MCF 10A (cell line): Measurements from ENCODE around the gene PCGF1. TPM values are rescaled to one million over a fixed set of nuclear protein-coding genes. Genes with fewer than 3 reads are reported as not detected.

ENCODE experiments used
- BruUV-seq: library from RNA; stranded (reverse); fragments of 400-500 nt; replicated peaks from 2 replicates; lab custom pipeline; 2021; lab: Mats Ljungman, UMichigan
- CTCF ChIA-PET: fragments of 300-600 bp; sonication (Branson Sonifier 250); formaldehyde crosslinking; extraction: SDS; loops from one replicate; lab custom pipeline; 2021; ENCODE audit warnings: antibody characterized with exemption, inconsistent platforms; lab: Yijun Ruan, JAX
- POLR2A ChIA-PET: fragments of 300-600, 350-650 bp; sonication (Branson Sonifier 250); formaldehyde crosslinking; extraction: SDS; loops from one replicate; lab custom pipeline; 2020; ENCODE audit warnings: antibody characterized with exemption, inconsistent platforms; lab: Yijun Ruan, JAX
- DNase-seq: peaks from one replicate; pipeline ENCODE4 v3.0.0-alpha.2; 2018; ENCODE audit not compliant: unreplicated experiment
- H3K27ac Mint-ChIP-seq: one replicate; pipeline ENCODE4 v1.8.0; 2022; ENCODE audit warnings: mild to moderate bottlenecking, low read depth, mixed read lengths; ENCODE audit not compliant: unreplicated experiment
- H3K27me3 Mint-ChIP-seq: one replicate; pipeline ENCODE4 v1.8.0; 2022; ENCODE audit warnings: mixed read lengths; ENCODE audit not compliant: insufficient read depth, unreplicated experiment
- H3K36me3 Mint-ChIP-seq: one replicate; pipeline ENCODE4 v1.8.0; 2022; ENCODE audit warnings: mild to moderate bottlenecking, moderate library complexity, mixed read lengths; ENCODE audit not compliant: insufficient read depth, unreplicated experiment
- H3K4me1 Mint-ChIP-seq: one replicate; pipeline ENCODE4 v1.8.0; 2022; ENCODE audit warnings: mixed read lengths; ENCODE audit not compliant: insufficient read depth, unreplicated experiment
- H3K4me3 Mint-ChIP-seq: one replicate; pipeline ENCODE4 v1.8.0; 2022; ENCODE audit warnings: mild to moderate bottlenecking, moderate library complexity, mixed read lengths; ENCODE audit not compliant: unreplicated experiment
- H3K9me3 Mint-ChIP-seq: one replicate; pipeline ENCODE4 v1.8.0; 2022; ENCODE audit warnings: mixed read lengths; ENCODE audit not compliant: unreplicated experiment
- CTCF ChIP-seq: fragments of 200-600 bp; IDR thresholded peaks from one replicate; pipeline ENCODE4 v1.8.0; 2022; ENCODE audit warnings: antibody characterized with exemption, mild to moderate bottlenecking; ENCODE audit not compliant: unreplicated experiment
- intact Hi-C: fragments of 100-400 bp; cut with micrococcal nuclease; formaldehyde crosslinking; loops from 2 replicates; pipeline ENCODE4 v1.14.1; 2022
- total RNA-seq: library from RNA; stranded (reverse); gene quantifications from 2 replicates; pipeline ENCODE4 v1.2.3, GENCODE V29; 2022

Gene PCGF1
- total RNA-seq, 1 experiment from 2014 or later, result 41.6 TPM

GRCh38 chr2:74524955-74525716 lies 17.6 kb upstream of the PCGF1 start:
- H3K4me1 Mint-ChIP-seq, result peaks cover 26% of the 10 kb centered on the region
- H3K36me3 Mint-ChIP-seq, result peaks cover 38% of the 10 kb centered on the region
- BruUV-seq, result no TSS peak
- no peaks in the 10 kb centered on the region for H3K27me3 Mint-ChIP-seq
- no peak for DNase-seq
- CTCF ChIA-PET, result interaction anchor here (0.6 kb wide), 1 partner anchor 42 kb away, joined by 3 read pairs; the partner anchor contains the start of genes CCDC142 and TTC31
- H3K4me3 Mint-ChIP-seq, result no peak overlapping the region
- peak overlapping the region; percentile 91 for H3K27ac Mint-ChIP-seq
- POLR2A ChIA-PET, result interaction anchor here (0.7 to 8.1 kb wide), 4 partner anchors 18 to 42 kb away, joined by 3 to 135 read pairs (median 3); partner anchors contain the start of genes CCDC142, PCGF1 and TTC31
- intact Hi-C loops, result no loop called here
- no peak for TF ChIP-seq CTCF
- no peaks in the 10 kb centered on the region for H3K9me3 Mint-ChIP-seq

GRCh38 chr2:74524005-74524404 lies 16.5 kb upstream of the PCGF1 start:
- peaks cover 26% of the 10 kb centered on the region for H3K4me1 Mint-ChIP-seq
- intact Hi-C loops, result no loop called here
- H3K27ac Mint-ChIP-seq, result no peak overlapping the region
- H3K4me3 Mint-ChIP-seq, result no peak overlapping the region
- DNase-seq, result no peak
- no peak for TF ChIP-seq CTCF
- POLR2A ChIA-PET, result interaction anchor here (1.1 kb wide), 1 partner anchor 17 kb away, joined by 3 read pairs; no protein-coding TSS in a partner anchor
- H3K27me3 Mint-ChIP-seq, result peaks cover 5% of the 10 kb centered on the region
- CTCF ChIA-PET, result interaction anchor here (0.5 kb wide), 1 partner anchor 84 kb away, joined by 3 read pairs; no protein-coding TSS in a partner anchor
- peaks cover 34% of the 10 kb centered on the region for H3K36me3 Mint-ChIP-seq
- H3K9me3 Mint-ChIP-seq, result no peaks in the 10 kb centered on the region
- BruUV-seq, result no TSS peak

- no TSS peak for BruUV-seq
- intact Hi-C loops, result no loop called here
- no peak overlapping the region for H3K27ac Mint-ChIP-seq
- POLR2A ChIA-PET, result interaction anchor here (1.0 to 1.5 kb wide), 2 partner anchors 10 to 22 kb away, joined by 3 to 4 read pairs; no protein-coding TSS in a partner anchor
- CTCF ChIA-PET, result interaction anchor here (1.5 kb wide), 1 partner anchor 23 kb away, joined by 4 read pairs; no protein-coding TSS in a partner anchor
- peaks cover 15% of the 10 kb centered on the region for H3K4me1 Mint-ChIP-seq
- peaks cover 11% of the 10 kb centered on the region for H3K27me3 Mint-ChIP-seq
- no peak for DNase-seq
- no peaks in the 10 kb centered on the region for H3K9me3 Mint-ChIP-seq
- TF ChIP-seq CTCF, result no peak
- H3K4me3 Mint-ChIP-seq, result no peak overlapping the region
- peaks cover 32% of the 10 kb centered on the region for H3K36me3 Mint-ChIP-seq
Observed at GRCh38 chr2:74522516-74522915, 15.0 kb upstream of the PCGF1 start.

- H3K4me1 Mint-ChIP-seq, result no peaks in the 10 kb centered on the region
- CTCF ChIA-PET, result no interaction called here
- no peak for DNase-seq
- no peaks in the 10 kb centered on the region for H3K9me3 Mint-ChIP-seq
- no TSS peak for BruUV-seq
- TF ChIP-seq CTCF, result no peak
- intact Hi-C loops, result no loop called here
- POLR2A ChIA-PET, result interaction anchor here (1.4 kb wide), 1 partner anchor 9 kb away, joined by 4 read pairs; the partner anchor contains the start of gene PCGF1
- no peak overlapping the region for H3K27ac Mint-ChIP-seq
- peaks cover 11% of the 10 kb centered on the region for H3K27me3 Mint-ChIP-seq
- no peak overlapping the region for H3K4me3 Mint-ChIP-seq
- H3K36me3 Mint-ChIP-seq, result peaks cover 2% of the 10 kb centered on the region
Observed at GRCh38 chr2:74516650-74517049, 9.2 kb upstream of the PCGF1 start.
